Activated naive CD8-positive, alpha-beta T cell treated with anti-CD3 and anti-CD28 coated beads, Interleukin-2, amount 50 U/mL, for 24 hours (primary cell): Measurements from ENCODE around the gene RPS10.
"Not testable (repeated sequence)": the region's sequence is repeated elsewhere in the genome, so short reads cannot be mapped to it uniquely, and the experiment has no call there.

Source experiments
- ATAC-seq: fragments of 150-1000 bp; cut with Tn5 transposase; one replicate; pipeline ENCODE4 v1.10.0; 2021
- DNase-seq: peaks from one replicate; pipeline ENCODE4 v3.0.0; 2021
- H3K27ac Mint-ChIP-seq: one replicate; pipeline ENCODE4 v1.8.0; 2021; ENCODE audit warnings: mild to moderate bottlenecking, mixed read lengths
- H3K27me3 Mint-ChIP-seq: one replicate; pipeline ENCODE4 v1.8.0; 2021; ENCODE audit warnings: mixed read lengths
- H3K36me3 Mint-ChIP-seq: one replicate; pipeline ENCODE4 v1.8.0; 2021; ENCODE audit warnings: low read depth, mixed read lengths
- H3K4me1 Mint-ChIP-seq: one replicate; pipeline ENCODE4 v1.8.0; 2021; ENCODE audit warnings: mixed read lengths
- H3K4me3 Mint-ChIP-seq: one replicate; pipeline ENCODE4 v1.8.0; 2021; ENCODE audit warnings: mild to moderate bottlenecking, moderate library complexity, mixed read lengths
- H3K9me3 Mint-ChIP-seq: one replicate; pipeline ENCODE4 v1.8.0; 2021; ENCODE audit warnings: mixed read lengths

The RPS10 gene

DNA sequence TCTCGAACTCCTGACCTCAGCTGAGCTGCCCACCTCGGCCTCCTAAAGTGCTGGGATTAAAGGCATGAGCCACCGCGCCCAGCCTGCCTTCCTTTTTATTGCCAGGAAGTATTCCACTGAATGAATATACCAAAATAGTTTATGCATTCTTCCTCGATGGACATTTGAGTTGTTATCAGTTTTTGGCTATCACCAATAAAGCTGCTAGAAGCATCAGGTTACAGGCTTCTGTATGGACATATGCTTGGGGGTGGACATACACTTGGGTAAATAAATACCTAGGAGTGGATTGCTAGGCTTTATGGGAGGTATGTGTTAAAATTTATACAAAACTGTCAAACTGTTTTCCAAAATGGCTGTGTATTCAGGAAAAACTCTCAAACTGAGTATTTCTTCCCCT is 10.0 kb upstream of the RPS10 start:
- Mint-ChIP-seq H3K4me1 (no peaks in the 10 kb centered on the region), H3K27me3 (no peaks in the 10 kb centered on the region), H3K9me3 (no peaks in the 10 kb centered on the region), H3K4me3 (no peak overlapping the region), H3K27ac (no peak overlapping the region), H3K36me3 (no peaks in the 10 kb centered on the region)
- DNase-seq (no peak), ATAC-seq (no peak)

DNA sequence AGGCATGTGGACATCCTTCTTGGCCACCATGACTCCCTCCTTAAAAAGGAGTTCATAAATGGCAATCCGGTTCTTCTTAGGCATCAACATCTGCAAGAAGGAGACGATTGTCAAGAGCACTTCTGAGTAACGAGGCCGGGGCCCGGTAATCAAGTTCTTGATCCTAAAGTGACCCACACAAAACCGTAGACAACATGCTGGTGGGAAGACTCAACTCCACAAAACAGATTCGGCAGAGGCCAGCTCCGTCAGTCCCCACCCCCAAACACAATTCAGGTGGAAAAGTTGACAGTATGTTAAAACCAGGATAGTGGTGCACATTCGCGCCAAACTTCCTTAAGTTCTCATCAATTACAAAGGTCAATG is 754 bp downstream of the RPS10 start:
- DNase-seq = no peak
- H3K27me3 Mint-ChIP-seq = no peaks in the 10 kb centered on the region
- peaks cover 49% of the 10 kb centered on the region for H3K36me3 Mint-ChIP-seq
- H3K4me3 Mint-ChIP-seq = peak overlapping the region; percentile 96
- ATAC-seq = no peak
- H3K27ac Mint-ChIP-seq = peak overlapping the region; percentile 100
- H3K9me3 Mint-ChIP-seq = no peaks in the 10 kb centered on the region
- peaks cover 41% of the 10 kb centered on the region for H3K4me1 Mint-ChIP-seq

DNA sequence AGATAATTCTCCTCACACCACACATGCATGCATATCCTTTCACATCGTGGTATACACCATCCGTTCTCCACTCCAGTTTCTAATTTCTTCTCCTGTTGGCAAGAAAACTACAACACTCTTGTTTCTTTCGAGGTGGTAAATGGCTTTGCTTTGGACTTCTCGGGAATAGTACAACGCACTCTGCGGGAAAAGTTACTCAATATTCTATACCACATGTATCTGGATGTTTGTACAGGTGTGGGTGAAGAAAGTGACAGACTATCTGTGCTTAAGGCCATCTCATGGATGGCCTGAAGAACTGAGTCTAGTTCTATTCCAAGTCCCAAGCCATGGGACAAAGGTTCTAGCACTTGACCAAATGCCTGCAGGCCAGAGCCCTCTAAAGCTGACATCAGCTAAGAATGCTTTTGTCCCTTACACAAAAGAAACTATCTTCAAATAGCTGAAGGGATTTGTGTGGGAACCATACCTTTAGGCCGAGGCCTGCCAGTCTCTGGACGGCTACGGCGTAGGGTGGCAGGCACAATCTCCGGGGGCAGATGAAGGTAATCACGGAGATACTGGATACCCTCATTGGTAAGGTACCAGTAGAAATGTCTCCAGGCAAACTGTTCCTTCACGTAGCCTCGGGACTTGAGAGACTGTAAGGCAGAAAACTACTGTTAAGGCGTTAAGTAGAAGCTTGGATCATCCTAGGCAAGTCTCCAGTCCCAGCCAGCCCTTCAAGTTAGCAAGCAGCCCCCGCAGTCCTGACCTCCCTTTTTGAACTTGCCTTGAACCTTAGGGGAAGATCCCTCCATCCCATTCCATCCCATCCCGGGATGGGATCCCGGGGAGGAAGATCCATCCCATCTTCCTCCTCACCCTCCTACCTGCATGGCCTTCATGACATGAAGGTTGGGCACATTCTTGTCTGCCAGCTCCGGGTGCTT is 1.4 kb downstream of the RPS10 start:
- ATAC-seq (no peak), DNase-seq (no peak)
- peaks cover 45% of the 10 kb centered on the region for H3K4me1 Mint-ChIP-seq
- no peaks in the 10 kb centered on the region for H3K27me3 Mint-ChIP-seq
- H3K27ac Mint-ChIP-seq = peak overlapping the region; percentile 100
- H3K4me3 Mint-ChIP-seq = peak overlapping the region; percentile 96
- H3K9me3 Mint-ChIP-seq = no peaks in the 10 kb centered on the region
- H3K36me3 Mint-ChIP-seq = peaks cover 53% of the 10 kb centered on the region

DNA sequence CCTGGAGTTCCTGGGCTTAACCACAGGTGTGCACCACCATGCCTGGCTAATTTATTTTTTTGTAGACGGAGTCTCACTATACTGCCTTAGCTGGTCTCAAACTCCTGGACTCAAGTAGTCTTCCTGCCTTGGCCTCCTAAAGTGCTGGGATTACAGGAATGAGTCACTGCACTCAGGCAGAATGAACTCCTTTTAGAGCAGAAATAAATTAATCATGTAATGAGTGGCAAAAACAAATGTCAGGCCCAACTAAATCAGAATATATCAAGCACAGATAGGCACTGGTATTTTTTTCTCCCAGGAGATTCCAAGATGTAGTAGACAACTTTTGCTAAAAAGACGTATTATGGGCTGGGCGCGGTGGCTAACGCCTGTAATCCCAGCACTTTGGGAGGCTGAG is 2.6 kb downstream of the RPS10 start:
- DNase-seq = no peak

DNA sequence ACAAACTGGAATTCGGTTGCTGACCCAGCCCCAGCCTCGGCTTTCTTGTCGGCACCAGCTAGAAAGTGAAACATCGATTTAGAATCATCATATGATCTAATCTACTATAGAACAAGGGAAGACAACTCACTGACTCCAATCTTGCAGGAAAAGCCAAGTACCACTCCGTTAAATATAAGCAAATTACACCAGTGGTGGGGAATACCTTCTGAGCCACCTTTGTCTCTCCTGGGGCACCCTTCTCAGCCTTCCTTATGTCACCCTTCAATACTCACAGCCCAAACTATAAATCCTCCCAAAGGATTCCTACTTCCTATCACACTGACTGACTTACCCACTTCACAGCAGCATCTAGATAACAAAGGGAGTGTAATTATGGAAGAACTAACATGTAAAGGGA is 7.5 kb downstream of the RPS10 start:
- ATAC-seq (no peak), DNase-seq (no peak)
- peak overlapping the region; percentile 30 for H3K27ac Mint-ChIP-seq
- peaks cover 69% of the 10 kb centered on the region for H3K36me3 Mint-ChIP-seq
- H3K27me3 Mint-ChIP-seq = no peaks in the 10 kb centered on the region
- no peaks in the 10 kb centered on the region for H3K9me3 Mint-ChIP-seq
- H3K4me3 Mint-ChIP-seq = no peak overlapping the region
- H3K4me1 Mint-ChIP-seq = peaks cover 39% of the 10 kb centered on the region

More for the DNA sequence above, 2.6 kb downstream of the RPS10 start:
- H3K4me3 Mint-ChIP-seq = peak overlapping the region; percentile 96
- ATAC-seq = no peak
- H3K36me3 Mint-ChIP-seq = peaks cover 61% of the 10 kb centered on the region
- no peaks in the 10 kb centered on the region for H3K9me3 Mint-ChIP-seq
- no peaks in the 10 kb centered on the region for H3K27me3 Mint-ChIP-seq
- peaks cover 49% of the 10 kb centered on the region for H3K4me1 Mint-ChIP-seq
- peak overlapping the region; percentile 100 for H3K27ac Mint-ChIP-seq

DNA sequence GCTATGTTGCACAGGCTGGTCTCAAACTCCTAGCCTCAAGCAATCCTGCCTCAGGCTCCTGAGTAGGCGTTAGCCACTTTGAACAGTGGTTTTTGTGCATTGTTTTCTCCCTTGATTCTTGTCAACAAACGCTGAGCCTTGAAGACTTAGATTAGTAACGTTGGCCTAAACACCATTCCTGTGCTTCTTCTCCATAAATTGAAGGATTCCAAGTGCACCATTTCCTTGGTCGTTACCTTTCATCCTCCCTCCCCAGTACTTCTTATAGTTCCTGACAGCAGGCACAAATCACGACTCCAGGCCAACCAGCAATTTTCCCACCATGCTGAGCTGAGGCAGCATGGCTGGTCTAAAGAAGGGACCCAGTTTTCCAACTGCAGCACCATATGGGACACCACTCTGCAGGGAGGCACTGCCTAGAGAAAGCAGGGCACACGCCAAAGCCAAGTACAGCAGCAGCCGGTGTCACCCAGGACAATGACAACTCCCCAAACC is 8.9 kb downstream of the RPS10 start:
- peaks cover 60% of the 10 kb centered on the region for H3K36me3 Mint-ChIP-seq
- H3K9me3 Mint-ChIP-seq = no peaks in the 10 kb centered on the region
- peaks cover 31% of the 10 kb centered on the region for H3K4me1 Mint-ChIP-seq
- no peak overlapping the region for H3K4me3 Mint-ChIP-seq
- H3K27ac Mint-ChIP-seq = no peak overlapping the region
- ATAC-seq = no peak
- no peaks in the 10 kb centered on the region for H3K27me3 Mint-ChIP-seq
- DNase-seq = no peak

DNA sequence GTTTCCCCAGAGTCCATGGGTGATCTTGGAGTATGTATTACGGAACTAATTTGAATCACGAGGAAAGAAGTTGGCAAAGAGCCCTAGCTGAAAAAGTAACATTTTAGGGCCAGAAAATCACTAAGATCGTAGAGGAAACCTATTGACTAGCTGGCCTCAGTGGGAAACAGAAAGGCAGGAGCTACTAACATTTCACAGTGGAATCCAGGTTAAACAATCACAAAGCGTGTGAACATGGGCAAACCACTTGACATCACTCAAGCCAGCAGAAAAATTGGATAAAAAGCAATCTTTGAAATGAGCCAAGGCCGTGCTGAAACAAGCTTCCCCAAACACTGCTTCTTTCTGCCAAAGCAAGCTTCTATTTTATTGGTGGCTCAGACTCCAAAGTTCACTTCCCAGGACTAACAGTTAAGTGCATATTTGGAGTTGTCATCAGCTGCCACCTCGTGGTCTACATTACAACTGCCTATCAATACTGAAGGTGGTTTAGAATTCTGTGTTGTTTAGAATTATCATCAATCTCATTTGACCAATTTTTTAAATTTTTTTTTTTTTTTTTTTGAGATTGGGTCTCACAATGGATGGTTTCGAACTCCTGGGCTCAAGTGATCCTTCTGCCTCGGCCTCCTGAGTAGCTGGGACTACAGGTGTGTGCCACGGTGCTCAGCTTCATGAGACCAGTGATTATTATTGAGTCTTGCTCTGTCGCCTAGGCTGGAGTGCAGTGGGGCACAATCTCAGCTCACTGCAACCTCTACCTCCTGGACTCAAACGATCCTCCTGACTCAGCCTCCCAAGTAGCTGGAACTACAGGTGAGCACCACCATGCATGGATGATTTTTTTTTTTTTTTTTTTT is 10.6 kb downstream of the RPS10 start:
- H3K9me3 Mint-ChIP-seq = no peaks in the 10 kb centered on the region
- H3K36me3 Mint-ChIP-seq = peaks cover 48% of the 10 kb centered on the region
- no peaks in the 10 kb centered on the region for H3K27me3 Mint-ChIP-seq
- ATAC-seq = peak; percentile 38
- DNase-seq = no peak
- peaks cover 18% of the 10 kb centered on the region for H3K4me1 Mint-ChIP-seq
- H3K27ac Mint-ChIP-seq = no peak overlapping the region
- no peak overlapping the region for H3K4me3 Mint-ChIP-seq

DNA sequence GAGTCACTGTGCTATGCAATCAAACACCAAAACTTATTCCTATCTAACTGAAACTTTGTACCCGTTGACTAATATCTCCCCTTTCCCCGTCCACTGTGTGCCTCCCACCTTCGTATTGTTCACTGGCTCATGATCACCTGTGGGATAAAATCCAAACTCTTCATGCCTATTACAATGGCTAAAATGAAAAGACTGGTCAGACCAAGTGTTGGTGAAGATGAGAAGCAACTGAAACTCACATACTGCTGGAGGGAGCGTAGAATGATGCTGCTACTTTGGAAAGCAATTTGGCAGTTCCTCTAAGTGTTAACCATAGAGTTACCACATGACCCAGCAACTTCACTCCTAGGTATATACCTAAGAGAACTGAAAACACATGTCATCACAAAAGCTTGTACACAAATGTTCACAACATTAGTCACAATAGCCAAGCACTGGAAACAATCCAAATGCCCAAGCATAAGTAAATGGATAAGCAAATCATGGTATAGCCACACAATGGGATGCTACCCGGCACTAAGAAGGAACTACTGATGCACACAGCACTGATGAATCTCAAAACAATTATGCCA is 13.1 kb downstream of the RPS10 start:
- H3K4me3 Mint-ChIP-seq = no peak overlapping the region
- no peaks in the 10 kb centered on the region for H3K9me3 Mint-ChIP-seq
- DNase-seq (no peak), ATAC-seq (no peak)
- H3K27me3 Mint-ChIP-seq = no peaks in the 10 kb centered on the region
- peaks cover 9% of the 10 kb centered on the region for H3K4me1 Mint-ChIP-seq
- peaks cover 32% of the 10 kb centered on the region for H3K36me3 Mint-ChIP-seq
- no peak overlapping the region for H3K27ac Mint-ChIP-seq

DNA sequence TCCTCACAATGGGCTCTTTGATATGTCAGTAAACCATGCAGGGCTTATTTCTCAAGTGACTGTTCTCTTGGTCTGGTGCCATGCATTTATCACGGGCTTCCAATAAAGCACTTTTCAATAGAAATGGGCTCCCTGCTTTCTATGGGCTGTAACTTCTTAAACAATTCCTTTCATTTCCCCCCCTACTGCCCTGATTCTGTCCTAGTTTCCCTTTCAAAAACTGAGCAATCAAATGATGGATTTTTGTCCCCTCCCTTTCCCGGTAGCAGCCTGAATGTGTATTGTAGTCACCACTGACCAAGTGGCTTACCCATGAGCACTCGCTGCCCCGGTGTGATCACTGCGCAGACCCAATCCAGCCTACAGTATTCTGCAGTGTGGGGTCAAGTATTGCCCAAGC is 13.9 kb downstream of the RPS10 start:
- DNase-seq (no peak), ATAC-seq (no peak)
- Mint-ChIP-seq H3K9me3 (no peaks in the 10 kb centered on the region), H3K36me3 (peaks cover 25% of the 10 kb centered on the region), H3K27me3 (no peaks in the 10 kb centered on the region), H3K27ac (no peak overlapping the region), H3K4me3 (no peak overlapping the region), H3K4me1 (peaks cover 6% of the 10 kb centered on the region)

DNA sequence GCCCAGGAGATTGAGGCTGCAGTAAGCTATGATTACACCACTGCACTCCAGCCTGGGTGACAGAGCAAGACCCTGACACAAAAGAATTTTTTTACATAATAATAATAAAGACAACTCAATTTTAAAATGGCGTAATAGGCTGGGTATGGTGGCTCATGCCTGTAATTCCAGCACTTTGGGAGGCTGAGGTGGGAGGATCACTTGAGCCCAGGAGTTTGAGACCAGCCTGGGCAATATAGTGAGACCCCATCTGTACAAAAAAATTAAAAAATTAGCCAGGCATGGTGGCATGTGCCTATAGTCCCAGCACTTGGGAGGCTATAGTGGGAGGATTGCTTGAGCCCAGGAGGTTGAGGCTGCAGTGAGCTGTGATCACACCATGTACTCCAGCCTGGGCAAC is 18.0 kb downstream of the RPS10 start:
- not testable (repeated sequence) for H3K36me3 Mint-ChIP-seq, DNase-seq, H3K4me3 Mint-ChIP-seq, H3K4me1 Mint-ChIP-seq, ATAC-seq, H3K27me3 Mint-ChIP-seq, H3K27ac Mint-ChIP-seq, H3K9me3 Mint-ChIP-seq

DNA sequence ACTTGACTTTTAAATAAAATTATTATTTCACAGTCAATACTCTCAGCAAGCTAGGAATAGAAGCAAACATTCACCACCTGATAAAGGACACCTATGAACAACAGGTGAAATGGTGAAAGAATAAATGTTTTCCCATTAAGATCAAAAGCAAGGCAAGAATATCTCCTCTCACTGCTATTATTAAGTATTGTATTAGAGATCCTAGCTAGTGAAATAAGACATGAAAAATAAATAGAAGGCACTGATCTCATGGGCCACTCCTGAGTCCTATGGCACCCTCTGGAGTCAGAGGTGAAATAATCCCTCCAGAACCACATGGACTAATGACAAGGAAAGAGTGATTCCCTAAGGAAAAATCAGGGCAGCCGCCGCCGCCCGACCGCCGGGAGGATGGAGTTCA is 29.4 kb downstream of the RPS10 start:
- DNase-seq (no peak), ATAC-seq (no peak)
- no peak overlapping the region for H3K4me3 Mint-ChIP-seq
- H3K36me3 Mint-ChIP-seq = peaks cover 3% of the 10 kb centered on the region
- H3K4me1 Mint-ChIP-seq = peaks cover 13% of the 10 kb centered on the region
- peaks cover 3% of the 10 kb centered on the region for H3K9me3 Mint-ChIP-seq
- H3K27ac Mint-ChIP-seq = no peak overlapping the region
- no peaks in the 10 kb centered on the region for H3K27me3 Mint-ChIP-seq

DNA sequence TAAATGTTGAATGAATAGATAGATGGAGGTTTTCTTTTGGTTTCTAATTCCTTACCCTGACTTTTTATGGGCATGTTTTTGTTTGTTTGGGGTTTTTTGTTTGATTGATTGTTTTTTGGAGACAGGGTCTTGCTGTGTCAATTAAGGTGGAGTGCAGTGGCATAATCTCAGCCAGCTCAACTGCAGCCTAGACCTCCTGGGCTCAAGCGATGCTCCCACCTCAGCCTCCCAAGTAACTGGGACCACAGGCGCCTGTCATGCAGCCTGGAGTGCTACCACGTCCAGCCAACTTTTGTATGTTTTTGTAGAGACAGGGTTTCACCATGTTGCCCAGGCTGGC is 31.9 kb downstream of the RPS10 start:
- H3K4me3 Mint-ChIP-seq = no peak overlapping the region
- peaks cover 3% of the 10 kb centered on the region for H3K36me3 Mint-ChIP-seq
- H3K9me3 Mint-ChIP-seq = peaks cover 3% of the 10 kb centered on the region
- DNase-seq (no peak), ATAC-seq (no peak)
- H3K4me1 Mint-ChIP-seq = peaks cover 21% of the 10 kb centered on the region
- H3K27ac Mint-ChIP-seq = no peak overlapping the region
- H3K27me3 Mint-ChIP-seq = no peaks in the 10 kb centered on the region

DNA sequence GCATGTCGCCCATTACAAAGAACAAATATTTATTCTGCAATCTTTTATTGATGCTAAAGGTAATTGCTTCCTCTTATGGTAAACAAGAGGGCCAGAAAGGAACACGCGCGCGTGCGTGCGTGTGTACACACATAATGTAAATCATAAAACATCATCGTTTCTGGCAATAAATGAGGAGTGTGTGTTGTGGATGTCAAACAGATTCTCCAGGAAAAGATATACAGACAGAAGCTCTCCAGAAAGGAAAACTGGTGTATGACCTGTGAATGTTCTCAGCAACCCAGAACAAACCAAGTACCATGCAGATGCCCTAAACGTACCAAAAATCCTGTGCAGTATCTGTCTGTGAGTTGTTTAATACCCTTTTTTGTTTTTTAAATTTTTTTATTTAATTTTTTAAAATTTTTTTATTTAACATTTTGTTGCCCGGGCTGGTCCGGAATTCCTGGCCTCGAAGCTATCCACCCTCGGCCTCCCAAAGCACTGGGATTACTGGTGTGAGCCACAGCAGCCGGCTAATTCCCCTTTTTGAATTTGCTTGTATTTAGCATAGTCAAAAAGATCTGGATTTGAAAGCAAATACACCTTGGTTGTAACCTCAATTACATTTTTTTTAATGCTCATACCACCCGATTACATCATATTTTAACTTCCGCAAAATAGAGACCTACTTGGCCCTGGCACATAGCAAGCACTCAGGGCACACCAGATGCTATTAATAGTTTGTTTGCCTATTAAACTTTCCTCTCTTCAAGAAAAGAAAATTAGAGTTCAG is 32.5 kb downstream of the RPS10 start:
- H3K36me3 Mint-ChIP-seq = peaks cover 3% of the 10 kb centered on the region
- ATAC-seq = no peak
- DNase-seq = no peak
- peaks cover 21% of the 10 kb centered on the region for H3K4me1 Mint-ChIP-seq
- peaks cover 3% of the 10 kb centered on the region for H3K9me3 Mint-ChIP-seq
- H3K27ac Mint-ChIP-seq = peak overlapping the region; percentile 93
- H3K4me3 Mint-ChIP-seq = no peak overlapping the region
- no peaks in the 10 kb centered on the region for H3K27me3 Mint-ChIP-seq
